Activated naive CD4-positive, alpha-beta T cell treated with Interleukin-2 at 50 U/mL for 16 hours (primary cell): ENCODE data around the gene NDUFS8.

ENCODE experiments used
- DNase-seq: peaks from one replicate; pipeline ENCODE4 v3.0.0-alpha.2; 2020

Gene NDUFS8

GRCh38 chr11:68052137-68052873 lies 21.8 kb downstream of the NDUFS8 start:
- no peak for DNase-seq

GRCh38 chr11:68053117-68053516 lies 22.6 kb downstream of the NDUFS8 start:
- no peak for DNase-seq

- DNase-seq = no peak
These were observed 23.7 kb downstream of the NDUFS8 start for GRCh38 chr11:68053981-68054812.

GRCh38 chr11:68056317-68057285 lies 26.1 kb downstream of the NDUFS8 start:
- DNase-seq = no peak

GRCh38 chr11:68057807-68058206 lies 27.3 kb downstream of the NDUFS8 start:
- no peak for DNase-seq

- DNase-seq = no peak
These were observed 31.0 kb downstream of the NDUFS8 start for GRCh38 chr11:68061508-68061907.

- no peak for DNase-seq
These were observed 34.4 kb downstream of the NDUFS8 start for GRCh38 chr11:68064926-68065325.

GRCh38 chr11:68065841-68066240 lies 35.4 kb downstream of the NDUFS8 start:
- DNase-seq = no peak

GRCh38 chr11:68066742-68067141 lies 36.3 kb downstream of the NDUFS8 start:
- DNase-seq = no peak

- DNase-seq = no peak
These were observed 37.5 kb downstream of the NDUFS8 start for GRCh38 chr11:68067991-68068390.

GRCh38 chr11:68071281-68072048 lies 41.0 kb downstream of the NDUFS8 start:
- DNase-seq = no peak

GRCh38 chr11:68074584-68075352 lies 44.3 kb downstream of the NDUFS8 start:
- DNase-seq = no peak

- no peak for DNase-seq
These were observed 46.0 kb downstream of the NDUFS8 start for GRCh38 chr11:68076371-68077042.

GRCh38 chr11:68077617-68078582 lies 47.4 kb downstream of the NDUFS8 start:
- no peak for DNase-seq

- DNase-seq = no peak
These were observed 50.4 kb downstream of the NDUFS8 start for GRCh38 chr11:68080860-68081259.

GRCh38 chr11:68081691-68082090 lies 51.2 kb downstream of the NDUFS8 start:
- no peak for DNase-seq

- no peak for DNase-seq
These were observed 52.0 kb downstream of the NDUFS8 start for GRCh38 chr11:68082481-68082880.

GRCh38 chr11:68083517-68083916 lies 53.0 kb downstream of the NDUFS8 start:
- no peak for DNase-seq
